Hematopoietic multipotent progenitor cell treated with erythropoietin and hydrocortisone succinate and interleukin-3 and kit ligand, for 17 days (in vitro differentiated cells): ENCODE measurements around the gene STON2.
A peak's percentile ranks its signal among the peaks of the same experiment; 100 is the strongest.
"Not testable (repeated sequence)": the region's sequence is repeated elsewhere in the genome, so short reads cannot be mapped to it uniquely, and the experiment has no call there.

ENCODE experiments used
- DNase-seq: peaks from one replicate; pipeline ENCODE4 v3.0.0-alpha.2; 2015; ENCODE audit warnings: low spot score

Gene STON2, protein sequence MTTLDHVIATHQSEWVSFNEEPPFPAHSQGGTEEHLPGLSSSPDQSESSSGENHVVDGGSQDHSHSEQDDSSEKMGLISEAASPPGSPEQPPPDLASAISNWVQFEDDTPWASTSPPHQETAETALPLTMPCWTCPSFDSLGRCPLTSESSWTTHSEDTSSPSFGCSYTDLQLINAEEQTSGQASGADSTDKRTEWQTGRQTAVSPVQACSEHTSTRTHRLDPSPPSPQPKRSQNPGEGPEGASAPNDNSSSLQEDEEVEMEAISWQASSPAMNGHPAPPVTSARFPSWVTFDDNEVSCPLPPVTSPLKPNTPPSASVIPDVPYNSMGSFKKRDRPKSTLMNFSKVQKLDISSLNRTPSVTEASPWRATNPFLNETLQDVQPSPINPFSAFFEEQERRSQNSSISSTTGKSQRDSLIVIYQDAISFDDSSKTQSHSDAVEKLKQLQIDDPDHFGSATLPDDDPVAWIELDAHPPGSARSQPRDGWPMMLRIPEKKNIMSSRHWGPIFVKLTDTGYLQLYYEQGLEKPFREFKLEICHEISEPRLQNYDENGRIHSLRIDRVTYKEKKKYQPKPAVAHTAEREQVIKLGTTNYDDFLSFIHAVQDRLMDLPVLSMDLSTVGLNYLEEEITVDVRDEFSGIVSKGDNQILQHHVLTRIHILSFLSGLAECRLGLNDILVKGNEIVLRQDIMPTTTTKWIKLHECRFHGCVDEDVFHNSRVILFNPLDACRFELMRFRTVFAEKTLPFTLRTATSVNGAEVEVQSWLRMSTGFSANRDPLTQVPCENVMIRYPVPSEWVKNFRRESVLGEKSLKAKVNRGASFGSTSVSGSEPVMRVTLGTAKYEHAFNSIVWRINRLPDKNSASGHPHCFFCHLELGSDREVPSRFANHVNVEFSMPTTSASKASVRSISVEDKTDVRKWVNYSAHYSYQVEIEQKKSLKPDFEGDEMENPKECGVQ

DNA sequence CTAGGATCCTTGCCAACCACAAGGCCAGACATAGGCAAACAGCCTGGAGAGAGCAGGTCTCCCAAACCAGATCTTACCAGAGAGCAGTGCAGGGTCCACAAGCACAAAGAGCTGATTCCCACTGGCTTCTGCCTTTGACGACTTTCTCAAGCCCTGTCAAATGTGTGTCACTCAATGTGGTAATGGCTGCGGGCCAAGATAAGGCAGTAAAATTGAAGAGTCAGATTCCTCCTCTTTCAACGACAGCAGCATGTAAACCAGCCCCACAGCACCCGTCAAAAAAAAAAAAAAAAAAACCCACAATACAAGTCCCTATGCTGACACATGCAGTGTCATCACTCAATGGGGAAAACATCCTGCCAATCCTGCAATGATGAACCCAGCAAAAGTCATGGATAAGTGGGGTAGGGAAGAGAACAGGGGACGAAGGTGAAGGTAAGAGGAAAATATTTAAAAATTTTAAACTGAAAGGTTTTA lies at the start of gene STON2:
TSS of gene STON2 (minus strand) at position 123 of the 477 bp plus-strand sequence. CDS start 1,942 bp downstream, outside the sequence.
- peak; percentile 15 for DNase-seq

DNA sequence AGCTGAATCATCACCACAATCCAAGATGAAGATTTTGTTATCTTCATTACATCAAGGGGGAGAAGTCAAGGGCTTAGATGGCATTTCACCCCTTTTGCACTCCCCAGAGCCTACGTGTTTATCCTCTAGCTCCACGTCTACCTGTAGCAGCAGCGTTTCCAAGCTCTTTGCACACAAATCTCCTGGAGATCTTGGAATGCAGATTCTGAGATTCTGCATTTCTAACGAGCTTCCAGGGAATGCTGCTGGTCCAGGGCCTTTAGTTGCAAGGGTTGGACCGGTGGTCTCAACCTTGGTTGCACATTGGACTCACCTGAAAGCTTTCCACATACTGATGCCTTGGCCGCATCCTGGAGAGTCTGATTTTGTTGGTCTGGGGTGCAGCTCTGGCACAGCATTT lies 49.5 kb upstream of the STON2 start:
- no peak for DNase-seq

DNA sequence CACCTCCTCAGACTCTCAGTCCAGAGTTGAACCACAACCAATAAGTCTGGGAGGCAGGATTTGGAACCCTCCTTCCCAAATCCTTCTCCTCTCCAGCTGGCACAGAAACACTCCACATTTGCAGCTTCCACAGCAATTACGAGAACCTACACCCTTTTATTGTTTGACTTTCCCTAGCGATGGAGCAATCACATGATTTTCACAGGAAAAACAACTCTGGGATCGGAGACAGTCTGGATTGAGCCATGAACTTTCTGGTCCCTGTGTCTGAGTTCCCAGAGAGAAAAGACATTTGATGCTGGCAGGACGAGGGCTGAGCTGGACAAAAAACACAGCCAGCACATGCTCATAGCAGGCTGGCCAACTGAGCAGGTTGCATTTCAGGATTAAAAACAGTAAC lies 49.0 kb upstream of the STON2 start:
- no peak for DNase-seq

DNA sequence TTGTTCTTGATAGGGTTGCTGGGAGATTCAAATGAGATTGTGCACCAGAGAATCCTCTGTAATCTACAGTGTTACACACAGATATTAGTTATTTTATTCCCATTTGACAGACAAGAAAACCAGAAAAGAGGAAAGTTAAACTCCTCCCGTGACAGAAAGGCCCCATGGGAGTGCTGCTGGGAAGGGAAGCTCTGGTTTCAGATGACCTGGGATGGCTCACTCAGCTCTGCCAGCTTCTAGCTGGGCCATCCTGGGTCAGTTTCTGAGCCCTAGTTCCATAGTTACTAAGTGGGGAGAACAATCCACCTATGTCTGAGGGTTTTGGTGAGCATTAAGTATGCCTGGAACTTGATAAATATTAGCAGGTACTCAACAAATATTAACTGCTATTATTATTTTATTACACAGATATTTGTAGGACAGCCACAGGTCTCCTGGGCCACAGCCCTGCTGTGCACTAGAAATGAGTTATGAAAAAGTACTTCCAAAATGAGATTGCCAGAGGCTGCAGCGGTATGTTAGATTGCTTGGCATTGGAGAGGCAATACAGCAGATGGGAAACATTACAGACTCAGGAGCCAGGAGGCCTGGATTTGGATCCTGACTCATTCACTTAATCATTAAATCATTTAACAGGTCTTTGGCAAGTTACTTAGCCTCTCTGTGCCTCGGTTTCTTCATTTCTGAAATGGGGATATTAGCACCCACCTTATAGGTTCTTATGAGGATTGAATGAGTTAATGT lies 47.1 kb upstream of the STON2 start:
- no peak for DNase-seq

DNA sequence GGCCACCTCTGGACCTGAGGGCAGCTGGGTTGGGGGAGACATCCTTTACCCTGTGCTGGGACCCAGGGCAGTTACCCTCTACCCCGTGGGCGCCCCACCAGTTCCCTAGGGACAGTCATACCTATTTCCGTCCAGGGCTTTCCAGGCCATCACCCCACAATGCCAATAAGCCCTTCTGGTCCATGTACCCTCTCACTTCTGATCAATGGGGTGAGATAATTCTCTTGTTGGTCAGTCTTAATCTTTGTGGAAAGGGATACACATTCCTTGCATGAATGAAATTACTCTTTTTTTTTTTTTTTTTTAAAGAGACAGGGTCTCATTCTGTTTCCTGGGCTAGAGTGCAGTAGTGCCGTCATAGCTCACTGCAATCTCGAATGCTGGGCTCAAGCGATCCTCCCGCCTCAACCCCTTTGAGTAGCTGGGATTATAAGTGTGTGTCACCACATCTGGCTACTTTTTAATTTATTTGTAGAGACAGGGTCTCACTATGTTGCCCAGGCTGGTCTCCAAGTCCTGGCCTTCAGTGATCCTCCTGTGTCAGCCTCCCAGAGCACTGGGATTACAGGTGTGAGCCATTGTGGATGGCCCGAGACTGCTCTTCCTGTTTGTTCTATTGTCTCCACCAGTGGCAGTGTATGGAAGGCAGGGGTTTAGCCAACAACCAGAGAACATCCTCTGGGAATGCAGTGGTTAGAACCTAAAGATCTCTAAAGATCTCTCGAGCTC lies 46.3 kb upstream of the STON2 start:
- no peak for DNase-seq

DNA sequence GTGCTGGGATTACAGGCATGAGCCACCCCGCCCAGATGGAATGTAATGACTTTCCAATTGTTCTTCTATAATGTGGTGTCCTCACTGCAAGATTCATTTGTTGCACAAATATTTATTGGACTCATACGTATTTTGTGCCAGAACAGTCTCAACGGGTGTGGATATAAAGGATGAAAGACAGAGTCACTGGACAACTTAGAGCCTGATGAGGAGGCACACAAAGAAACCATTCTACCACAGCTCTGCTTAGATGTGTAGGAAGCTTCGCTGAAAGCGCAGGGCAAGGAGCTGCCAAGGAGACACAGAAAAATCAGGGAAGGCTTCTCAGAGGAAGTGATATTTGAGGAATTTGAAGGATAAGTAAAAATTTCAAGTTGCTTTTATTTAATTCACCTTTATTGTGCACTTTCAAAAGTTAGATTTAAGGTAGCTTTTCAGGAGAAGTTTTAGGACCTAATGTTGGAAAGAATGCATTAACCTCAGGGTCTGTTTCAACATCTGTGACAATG lies 41.6 kb upstream of the STON2 start:
- DNase-seq: no peak

DNA sequence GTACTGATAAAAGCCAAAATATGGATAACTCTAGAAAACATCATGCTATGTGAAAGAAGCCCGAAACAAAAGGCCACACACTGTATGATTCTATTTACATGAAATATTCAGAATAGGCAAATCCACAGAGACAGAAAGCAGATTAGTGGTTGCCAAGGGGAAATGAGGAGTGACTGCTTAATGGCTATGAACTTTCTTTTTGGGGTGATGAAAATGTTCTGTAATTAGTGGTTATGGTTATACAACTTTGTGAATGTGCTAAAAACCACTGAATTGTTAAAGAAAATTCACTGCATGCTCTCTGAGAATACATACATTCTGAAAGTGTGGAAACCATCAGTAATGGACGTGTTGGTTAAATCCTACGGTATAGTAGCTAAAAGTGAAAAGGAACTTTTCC lies 39.9 kb upstream of the STON2 start:
- DNase-seq: no peak

DNA sequence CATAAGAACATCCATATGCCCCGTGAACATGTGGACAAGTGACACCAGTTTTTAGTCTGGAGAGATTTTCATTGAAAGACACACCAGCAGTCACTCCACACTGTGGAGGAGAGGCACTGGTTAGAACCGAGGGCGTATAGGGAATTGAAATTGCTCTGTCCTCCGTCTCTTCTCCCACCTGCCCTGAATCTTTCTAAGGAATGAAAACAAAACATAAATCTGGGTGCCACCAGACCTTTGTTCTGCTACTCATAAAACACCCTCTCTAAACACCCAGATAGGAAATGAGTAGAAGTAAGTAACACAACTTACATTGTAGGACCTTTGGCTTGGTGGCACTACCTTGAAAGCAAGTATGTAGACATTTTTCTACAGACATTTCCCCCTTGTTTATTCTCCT lies 37.1 kb upstream of the STON2 start:
- DNase-seq: no peak

DNA sequence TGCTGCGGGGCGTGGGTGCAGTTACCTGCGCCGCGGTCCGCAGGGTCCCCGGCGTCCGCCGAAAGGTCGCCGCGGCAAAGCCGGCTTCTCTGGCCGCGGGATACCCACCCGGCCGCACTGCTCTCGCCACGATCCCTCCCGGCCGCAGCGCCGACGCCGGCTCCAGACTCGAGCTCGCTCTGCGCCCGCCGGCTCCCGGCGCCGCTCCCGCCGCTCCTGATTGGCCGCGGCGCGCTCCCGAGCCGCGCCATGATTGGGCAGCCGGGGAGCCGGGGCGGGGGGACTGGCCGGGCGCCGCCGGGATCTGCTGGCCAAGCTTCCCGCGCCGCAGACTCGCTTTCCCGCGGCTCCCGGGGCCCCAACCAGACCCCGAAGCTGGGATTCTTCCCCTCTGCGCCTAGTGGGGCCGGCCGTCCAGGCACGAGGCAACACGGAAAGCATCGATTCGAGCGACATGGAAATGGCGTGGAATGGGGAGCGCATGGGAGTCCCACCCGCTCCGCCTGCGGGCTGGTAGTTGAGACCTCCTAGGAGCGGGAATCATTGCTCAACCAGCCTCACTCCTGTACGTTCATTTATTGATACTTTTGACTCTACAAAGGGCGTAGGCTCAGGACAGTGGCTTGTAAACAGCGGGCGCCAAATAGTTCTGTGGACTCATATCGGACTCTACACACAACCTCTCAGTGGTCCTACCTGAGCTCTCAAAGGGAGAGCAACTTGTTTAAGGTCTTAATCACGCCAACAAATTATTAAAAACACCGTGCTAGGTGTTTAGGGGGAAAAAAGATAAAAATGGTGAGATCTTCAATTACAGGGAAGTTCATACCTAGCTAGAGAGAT lies 36.4 kb upstream of the STON2 start:
- peak; percentile 61 for DNase-seq

DNA sequence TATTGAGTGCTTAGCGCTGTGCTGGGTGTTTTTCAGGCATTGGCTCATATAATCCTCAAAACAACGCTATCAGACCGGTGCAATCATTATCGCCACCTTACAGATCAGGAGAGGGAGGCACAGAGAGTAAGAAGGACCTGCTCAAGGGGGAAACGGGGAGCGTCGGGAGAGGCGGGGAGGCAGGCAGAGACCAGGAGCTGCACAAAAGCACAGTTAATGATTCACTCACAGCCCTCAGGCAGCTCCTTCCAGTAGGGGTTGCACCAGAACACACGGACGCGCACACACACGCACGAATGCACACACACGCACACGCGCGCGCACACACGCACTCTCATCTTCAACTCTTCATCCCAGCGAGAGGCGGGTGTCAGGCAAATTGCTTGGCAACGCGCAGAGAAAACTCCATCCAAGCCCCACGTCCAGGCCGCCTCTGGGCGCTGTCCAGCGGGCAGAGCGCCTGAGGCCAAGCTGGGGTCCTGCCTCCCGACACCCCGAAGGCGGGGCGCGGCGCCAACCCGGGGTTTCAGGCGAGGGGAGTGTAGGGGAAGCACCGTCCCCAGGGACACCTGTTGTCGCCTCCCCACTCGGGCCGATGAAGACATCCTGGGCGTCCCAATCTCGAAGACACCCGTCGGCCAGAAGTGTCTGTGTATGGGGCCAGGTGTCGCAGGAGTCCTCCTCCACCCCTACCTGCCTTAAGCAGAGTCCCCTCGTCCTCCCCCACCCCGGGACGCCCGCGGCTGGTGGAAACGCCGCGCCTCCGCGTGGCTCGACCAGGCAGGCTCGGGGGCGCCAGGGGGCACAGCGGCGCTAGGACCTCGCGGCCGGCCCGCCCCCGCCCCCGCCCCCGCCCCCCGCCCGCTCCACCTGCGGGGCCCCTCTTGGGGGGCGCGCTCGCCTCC lies 35.5 kb upstream of the STON2 start:
- peak; percentile 25 for DNase-seq

DNA sequence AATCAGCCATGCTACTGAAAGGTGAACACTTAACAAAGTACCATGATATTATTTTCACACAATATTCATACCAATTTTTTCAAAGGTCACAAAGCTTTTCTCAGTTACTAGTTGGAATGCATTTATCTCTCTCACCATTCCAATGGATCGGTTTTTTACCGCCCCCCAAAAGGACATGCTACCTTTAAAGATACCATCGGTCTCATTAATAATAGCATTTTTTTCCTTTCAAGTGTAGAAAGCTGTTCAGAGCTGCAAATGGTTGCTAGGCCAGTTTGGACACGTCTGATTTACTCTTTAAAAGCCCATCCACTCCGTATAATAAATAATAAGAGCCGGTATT lies 34.9 kb upstream of the STON2 start:
- no peak for DNase-seq

DNA sequence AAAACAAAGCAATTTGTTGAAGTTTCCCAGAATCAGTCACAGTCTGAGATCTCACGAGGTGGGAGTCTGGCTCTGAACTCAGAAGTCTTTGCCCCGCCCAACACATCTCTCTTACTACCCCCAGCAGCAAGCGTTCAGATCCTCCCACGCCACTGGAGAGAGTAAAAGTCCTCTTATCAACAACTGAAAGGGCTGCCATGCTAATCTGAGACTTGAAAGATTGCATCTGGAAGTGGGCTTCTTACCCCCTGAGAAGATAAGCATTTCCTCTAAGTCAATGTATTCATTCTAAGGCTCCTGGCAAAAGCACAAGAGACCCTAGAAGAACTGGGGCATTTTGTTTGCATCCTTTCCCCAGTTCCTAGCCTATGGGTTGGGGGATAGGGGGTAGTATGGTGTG lies 34.1 kb upstream of the STON2 start:
- DNase-seq: no peak

DNA sequence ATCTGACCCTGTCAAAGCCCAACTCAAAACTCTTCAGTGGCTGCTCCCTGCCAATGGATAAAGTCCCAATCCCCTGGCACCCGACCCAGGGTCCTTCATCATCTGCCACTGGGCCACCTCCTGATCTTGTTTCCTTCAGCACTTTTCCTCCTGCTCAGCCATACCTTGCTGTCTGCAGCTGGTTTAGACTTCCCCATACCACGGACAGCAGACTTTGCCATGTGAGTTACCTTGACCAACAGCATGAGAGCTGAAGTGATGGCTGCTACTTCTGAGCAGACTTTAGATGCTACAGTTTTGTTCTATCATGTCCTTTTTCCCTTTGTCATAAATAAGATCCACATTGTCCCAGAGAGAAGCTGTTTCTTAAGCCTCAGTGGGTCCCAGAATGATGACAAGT lies 33.3 kb upstream of the STON2 start:
- DNase-seq: no peak

DNA sequence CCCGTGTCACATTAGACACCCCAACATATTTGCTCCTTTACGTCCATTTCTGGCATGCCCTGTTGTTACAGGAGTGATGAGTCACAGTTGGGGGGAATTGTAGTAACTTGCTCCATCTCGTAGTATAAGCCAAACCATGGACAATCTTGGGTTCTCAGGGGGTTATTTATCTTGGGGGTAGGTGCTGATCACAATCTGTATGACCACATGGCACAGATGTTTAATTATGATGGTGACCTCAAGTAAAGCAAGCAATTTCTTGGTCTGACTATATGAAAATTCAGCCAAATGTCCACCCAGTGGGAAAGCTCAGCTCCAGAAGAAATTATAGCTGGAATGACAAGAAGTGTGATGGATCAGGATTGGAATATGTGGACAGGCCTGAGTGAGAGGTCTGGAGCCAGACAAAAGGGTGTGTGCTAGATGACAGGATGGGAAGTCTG lies 32.1 kb upstream of the STON2 start:
- DNase-seq: no peak

DNA sequence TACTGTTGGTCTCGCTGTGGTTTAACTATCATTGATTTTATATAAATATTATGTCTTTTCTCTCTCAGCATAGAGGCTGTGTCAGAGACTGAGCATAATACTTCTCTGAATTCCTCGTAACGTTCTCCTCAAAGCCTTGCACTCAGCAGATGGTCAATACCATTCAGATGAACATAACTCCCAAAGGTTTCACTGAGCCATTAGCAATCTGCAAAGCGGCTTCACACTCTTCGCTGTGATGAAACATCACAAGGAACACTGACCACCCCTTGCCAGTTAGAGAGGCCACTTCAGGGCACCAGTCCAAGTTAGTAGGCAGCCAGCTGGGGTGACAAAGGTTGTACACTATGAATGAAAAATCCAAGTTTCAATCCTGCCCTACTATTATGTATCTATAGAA lies 30.1 kb upstream of the STON2 start:
- no peak for DNase-seq

DNA sequence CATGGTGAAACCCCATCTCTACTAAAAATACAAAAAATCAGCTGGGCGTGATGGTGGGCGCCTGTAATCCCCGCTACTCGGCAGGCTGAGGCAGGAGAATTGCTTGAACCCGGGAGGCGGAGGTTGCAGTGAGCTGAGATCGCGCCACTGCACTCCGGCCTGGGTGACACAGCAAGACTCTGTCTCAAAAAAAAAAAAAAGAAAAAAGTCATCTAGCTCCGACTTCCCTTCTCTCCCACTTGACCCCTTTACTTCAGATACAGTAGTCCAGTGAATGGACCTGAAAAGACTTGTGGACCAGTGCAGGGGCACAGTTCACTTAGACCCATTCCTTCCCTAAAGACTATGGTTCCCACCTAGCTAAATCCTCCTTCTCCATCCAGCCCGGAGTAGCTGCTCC lies 29.6 kb upstream of the STON2 start:
- not testable (repeated sequence) for DNase-seq

DNA sequence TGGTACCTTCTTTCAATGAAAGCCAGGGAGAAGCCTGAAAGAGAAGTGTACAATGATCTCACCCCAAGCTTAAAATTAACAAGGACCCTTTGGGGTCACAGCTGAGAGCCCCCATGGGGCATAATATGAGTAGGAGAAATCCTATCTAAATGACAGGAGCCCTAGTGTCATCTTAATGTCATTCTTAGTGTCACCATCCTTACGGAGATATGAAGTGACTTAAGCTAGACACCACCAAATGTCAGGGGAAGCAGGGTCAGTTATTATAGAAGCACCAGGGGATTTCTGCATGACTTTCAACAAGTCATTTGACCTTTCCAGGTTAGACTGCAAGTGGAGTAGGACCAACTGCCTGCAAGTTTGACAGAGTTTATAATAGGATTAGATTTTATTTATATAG lies 28.9 kb upstream of the STON2 start:
- DNase-seq: no peak

DNA sequence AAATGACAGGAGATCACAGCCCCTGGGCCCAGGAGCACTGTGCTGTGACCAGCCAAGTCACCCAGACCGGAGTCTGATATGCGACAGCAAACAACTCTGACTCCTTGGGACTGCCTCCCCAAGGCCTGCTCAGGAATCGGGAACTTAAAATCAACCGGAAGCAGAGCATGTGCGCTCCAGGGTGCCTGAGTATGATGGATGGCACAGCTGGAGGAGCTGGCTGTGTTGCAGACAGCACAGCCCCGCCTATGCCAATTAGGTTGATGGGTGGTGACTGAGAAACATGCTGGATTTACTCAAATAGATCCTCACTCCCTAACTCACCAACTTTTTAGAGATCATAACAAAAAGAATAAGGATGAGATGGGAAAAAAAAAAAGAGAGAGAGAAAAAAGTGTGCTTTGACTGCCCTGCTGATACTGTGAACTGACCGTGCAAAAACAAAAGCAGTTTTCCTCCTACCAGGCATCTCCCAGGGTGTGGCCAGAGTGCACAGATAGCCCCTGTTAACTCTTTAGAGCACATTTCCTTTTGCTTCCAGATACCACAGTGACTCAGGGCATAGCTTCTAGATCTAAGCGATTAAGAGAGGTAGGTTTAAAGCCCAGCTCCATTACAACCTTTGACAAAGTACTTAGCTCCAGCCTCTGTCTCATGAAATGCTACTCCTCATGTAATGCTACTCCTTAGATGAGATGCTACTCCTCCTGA lies 27.4 kb upstream of the STON2 start:
- DNase-seq: peak; percentile 40

DNA sequence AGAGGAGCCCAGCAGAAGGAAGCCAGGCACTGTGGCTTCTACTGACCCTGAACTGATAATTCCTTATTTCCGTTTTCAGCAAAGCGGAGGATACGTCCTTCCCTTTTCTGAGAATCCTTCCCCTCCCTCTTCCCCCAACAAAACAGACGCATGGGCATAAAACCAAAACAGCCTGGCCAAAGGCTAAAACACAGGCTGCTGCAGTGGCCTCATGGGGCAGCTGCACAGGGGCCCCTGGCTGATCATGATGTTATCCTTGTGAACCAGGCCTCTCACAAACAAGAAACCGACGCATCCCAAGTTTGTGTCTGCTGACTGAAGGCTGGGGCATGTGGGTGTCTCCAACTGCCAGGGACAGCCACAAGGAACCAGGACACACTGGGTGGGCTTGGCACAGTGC lies 23.4 kb upstream of the STON2 start:
- no peak for DNase-seq
